SJSA1 (cell line): ENCODE data around the gene OXA1L. TPM values are rescaled to one million over a fixed set of nuclear protein-coding genes. Genes with fewer than 3 reads are reported as not detected.

Experiments
- DNase-seq, 2 experiments: peaks; one replicate each; pipeline ENCODE4 v3.0.0-alpha.2; 2015 to 2020; ENCODE audit warnings: low spot score in 2 of 2, low read depth in 1 of 2
- H3K27ac ChIP-seq: fragments of 250-450 bp; sonication (Bioruptor Pico); 2 replicates; pipeline ENCODE4 v1.5.1; 2020; ENCODE audit warnings: mild to moderate bottlenecking, moderate library complexity
- H3K27me3 ChIP-seq: fragments of 250-450 bp; sonication (Bioruptor Pico); replicated peaks from 2 replicates; pipeline ENCODE4 v1.5.1; 2020; ENCODE audit warnings: mild to moderate bottlenecking, moderate library complexity
- H3K36me3 ChIP-seq: fragments of 250-450 bp; sonication (Bioruptor Pico); 2 replicates; pipeline ENCODE4 v1.5.1; 2020; ENCODE audit warnings: mild to moderate bottlenecking
- H3K4me1 ChIP-seq: fragments of 250-450 bp; sonication (Bioruptor Pico); replicated peaks from 2 replicates; pipeline ENCODE4 v1.6.1; 2021; ENCODE audit warnings: mild to moderate bottlenecking
- H3K4me3 ChIP-seq: fragments of 250-450 bp; sonication (Bioruptor Pico); 2 replicates; pipeline ENCODE4 v1.5.1; 2020; ENCODE audit warnings: mild to moderate bottlenecking
- H3K9me3 ChIP-seq: fragments of 250-450 bp; sonication (Bioruptor Pico); replicated peaks from 2 replicates; pipeline ENCODE4 v1.5.1; 2020; ENCODE audit warnings: mild to moderate bottlenecking
- total RNA-seq: library from RNA; depleted of rRNA; stranded (reverse); fragments of >200 nt; shearing (Covaris generic); gene quantifications from 2 replicates; pipeline ENCODE4 v1.2.3, GENCODE V29; 2014; rRNA removed

OXA1L gene
- total RNA-seq, 1 experiment from 2014 or later = 54.4 TPM

- no peaks in the 10 kb centered on the region for H3K36me3 ChIP-seq
- DNase-seq = no peak
- H3K9me3 ChIP-seq = no peaks in the 10 kb centered on the region
- H3K4me1 ChIP-seq = peaks cover 21% of the 10 kb centered on the region
- no peaks in the 10 kb centered on the region for H3K27me3 ChIP-seq
- no peak within 1 kb of the TSS for H3K27ac ChIP-seq
- H3K4me3 ChIP-seq = no peak within 1 kb of the TSS
These were observed 48.6 kb downstream of the OXA1L start, which contains the start of gene SLC7A7 for GRCh38 chr14:22814941-22815713. Gene SLC7A7, minus strand, starts transcription at chr14:22815435. Its CDS starts 2,037 bp downstream, at chr14:22813398.

- Histone ChIP-seq H3K27ac (peak overlapping the region; percentile 24; the same call in 1 of the 2 replicates), H3K36me3 (no peaks in the 10 kb centered on the region), H3K27me3 (no peaks in the 10 kb centered on the region), H3K4me1 (peaks cover 32% of the 10 kb centered on the region), H3K9me3 (no peaks in the 10 kb centered on the region), H3K4me3 (peak overlapping the region; percentile 21)
- DNase-seq = peak in 1 of 2 experiments; percentile 63
These were observed 52.9 kb downstream of the OXA1L start for GRCh38 chr14:22819151-22819988.

GRCh38 chr14:22820731-22821130 lies 54.2 kb downstream of the OXA1L start:
- Histone ChIP-seq H3K4me3 (no peak overlapping the region), H3K27me3 (no peaks in the 10 kb centered on the region), H3K27ac (no peak overlapping the region), H3K36me3 (no peaks in the 10 kb centered on the region), H3K9me3 (no peaks in the 10 kb centered on the region), H3K4me1 (peaks cover 40% of the 10 kb centered on the region)
- no peak for DNase-seq

- DNase-seq = no peak
- Histone ChIP-seq H3K27ac (no peak overlapping the region), H3K9me3 (no peaks in the 10 kb centered on the region), H3K4me1 (peaks cover 40% of the 10 kb centered on the region), H3K36me3 (no peaks in the 10 kb centered on the region), H3K27me3 (no peaks in the 10 kb centered on the region), H3K4me3 (no peak overlapping the region)
These were observed 54.9 kb downstream of the OXA1L start for GRCh38 chr14:22821193-22822015.

GRCh38 chr14:22822016-22822570 lies 55.6 kb downstream of the OXA1L start:
- no peak for DNase-seq
- Histone ChIP-seq H3K27me3 (no peaks in the 10 kb centered on the region), H3K27ac (no peak overlapping the region)

More at GRCh38 chr14:22822016-22822570, 55.6 kb downstream of the OXA1L start:
- no peak overlapping the region for H3K4me3 ChIP-seq
- H3K36me3 ChIP-seq = no peaks in the 10 kb centered on the region
- no peaks in the 10 kb centered on the region for H3K9me3 ChIP-seq
- H3K4me1 ChIP-seq = peaks cover 40% of the 10 kb centered on the region

Other genes starting within 250 kb of the OXA1L start
- 282 and 328 TPM in 2 replicates for gene DAD1, start 177.5 kb upstream of the OXA1L start, total RNA-seq
- 7.1 and 7.3 TPM in 2 replicates for gene ABHD4, start 168.4 kb upstream of the OXA1L start, total RNA-seq
- gene OR6J1, start 122.3 kb upstream of the OXA1L start, total RNA-seq = not detected in 2 replicates
- 0.09 and 0.13 TPM in 2 replicates for gene SLC7A7, start 48.7 kb downstream of the OXA1L start, total RNA-seq
- gene MRPL52, start 63.2 kb downstream of the OXA1L start, total RNA-seq = 58.2 and 108 TPM in 2 replicates
- 101 and 117 TPM in 2 replicates for gene MMP14, start 69.9 kb downstream of the OXA1L start, total RNA-seq
- gene LRP10, start 105.1 kb downstream of the OXA1L start, total RNA-seq = 37.4 and 41.4 TPM in 2 replicates
- 0.05 TPM in 1 of 2 replicates, not detected in the other for gene REM2, start 116.5 kb downstream of the OXA1L start, total RNA-seq
- 67.8 and 86.9 TPM in 2 replicates for gene RBM23, start 152.5 kb downstream of the OXA1L start, total RNA-seq
- 43.9 and 67.8 TPM in 2 replicates for gene PRMT5, start 162.7 kb downstream of the OXA1L start, total RNA-seq
- 37.3 and 39.5 TPM in 2 replicates for gene HAUS4, start 190.4 kb downstream of the OXA1L start, total RNA-seq
- gene AJUBA, start 215.9 kb downstream of the OXA1L start, total RNA-seq = 116 and 125 TPM in 2 replicates
- gene C14orf93, start 243.5 kb downstream of the OXA1L start, total RNA-seq = 3.2 and 6.5 TPM in 2 replicates